22Rv1 (cell line): ENCODE measurements around the gene ZDHHC8.

Experiments used
- H3K27ac ChIP-seq: fragments of 450-650 bp; 2 replicates; pipeline ENCODE4 v1.5.1; 2017
- CTCF ChIP-seq: fragments of 450-650 bp; IDR thresholded peaks from 2 replicates; pipeline ENCODE4 v1.5.1; 2017; ENCODE audit warnings: mild to moderate bottlenecking
- ZFX ChIP-seq: fragments of 450-650 bp; IDR thresholded peaks from 2 replicates; pipeline ENCODE4 v1.6.1; 2017; ENCODE audit warnings: antibody characterized with exemption, borderline replicate concordance

Gene ZDHHC8

GRCh38 chr22:20128902-20129746 is 2.5 kb upstream of the ZDHHC8 start:
- no peak for TF ChIP-seq ZFX
- TF ChIP-seq CTCF: peak; percentile 35

DNA sequence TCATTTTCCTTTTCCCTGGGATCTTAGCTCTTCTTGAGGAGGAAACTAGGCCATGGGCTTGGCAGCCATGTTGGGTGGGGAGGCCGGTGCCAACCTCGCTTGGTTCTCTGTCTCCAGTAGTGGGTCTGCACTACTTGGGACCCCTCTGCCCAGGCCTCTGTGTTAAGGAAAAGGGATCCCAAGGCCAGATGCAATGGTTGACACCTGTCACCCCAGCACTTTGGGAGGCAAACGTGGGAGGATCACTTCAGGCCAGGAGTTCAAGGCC is 1.9 kb upstream of the ZDHHC8 start:
- TF ChIP-seq ZFX: no peak
- no peak for TF ChIP-seq CTCF
- H3K27ac ChIP-seq: peak overlapping the region; percentile 74

More at GRCh38 chr22:20128902-20129746, 2.5 kb upstream of the ZDHHC8 start:
- H3K27ac ChIP-seq: peak overlapping the region; percentile 74

DNA sequence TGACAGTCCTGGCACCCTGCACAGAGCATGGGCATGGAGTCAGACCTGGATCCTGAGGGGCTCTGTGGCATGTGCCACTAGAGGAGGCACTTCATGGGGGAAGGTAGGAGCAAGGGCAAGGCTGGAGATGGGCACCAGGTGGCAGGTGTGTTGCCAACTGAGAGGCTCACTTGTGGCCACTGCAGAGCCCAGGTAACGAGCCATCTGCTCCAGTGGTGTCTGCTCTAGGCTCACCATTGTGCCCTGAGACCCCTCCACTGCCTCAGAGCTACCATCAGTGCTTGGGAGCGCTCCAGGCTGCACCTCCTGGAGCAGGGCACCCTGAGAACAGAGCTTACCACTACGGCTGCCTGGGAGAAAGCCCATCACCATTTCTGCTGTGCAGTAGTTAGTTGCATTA is 1.3 kb upstream of the ZDHHC8 start:
- TF ChIP-seq CTCF (peak; percentile 50), ZFX (no peak)
- H3K27ac ChIP-seq: peak overlapping the region; percentile 74

DNA sequence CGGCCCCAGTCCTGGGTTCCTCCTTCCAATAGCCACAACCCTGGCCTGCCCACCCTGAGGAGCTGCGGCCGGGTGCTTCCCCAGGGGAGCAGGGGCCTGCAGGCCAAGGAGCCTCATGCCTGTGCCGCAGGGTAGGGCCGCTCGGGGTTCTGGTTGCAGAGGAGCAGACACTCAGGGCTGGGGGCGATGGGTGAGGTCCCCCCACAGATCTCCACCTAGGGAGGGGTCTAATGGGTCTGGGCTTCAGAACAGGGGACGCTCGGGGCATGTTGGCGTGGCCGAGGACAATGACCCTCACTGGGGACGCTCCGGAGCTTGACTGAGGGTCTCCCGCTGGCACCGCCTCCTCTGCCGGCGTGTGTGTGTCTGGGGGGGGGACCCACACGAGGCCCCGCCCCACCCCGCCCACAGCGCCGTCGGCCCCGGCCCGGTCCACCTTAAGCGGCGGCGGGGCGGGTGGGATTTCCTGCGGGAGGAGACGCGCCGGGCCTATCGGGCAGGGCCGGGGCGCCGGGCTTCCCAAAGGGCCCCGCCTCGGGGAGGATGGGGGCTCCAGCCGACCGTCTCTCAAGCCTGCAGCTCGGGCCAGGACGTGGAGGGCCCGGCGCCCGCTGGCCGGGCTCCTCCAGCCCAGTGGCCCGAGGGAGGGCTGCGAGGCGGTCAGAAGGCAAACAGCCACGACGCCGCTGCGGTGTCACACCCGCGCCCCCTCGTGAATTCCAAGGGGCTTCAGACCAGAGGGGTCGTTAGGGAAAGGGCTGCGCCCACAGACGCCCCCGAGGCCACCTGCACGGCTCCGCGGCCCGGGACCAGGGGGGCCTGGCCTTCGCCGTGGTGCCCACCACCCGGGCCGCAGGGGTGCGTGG is 640 bp upstream of the ZDHHC8 start:
- peak overlapping the region; percentile 74 for H3K27ac ChIP-seq
- TF ChIP-seq CTCF (no peak), ZFX (no peak)

GRCh38 chr22:20131859-20132685 is 468 bp downstream of the ZDHHC8 start:
- TF ChIP-seq ZFX: no peak
- TF ChIP-seq CTCF: no peak
- peak overlapping the region; percentile 74 for H3K27ac ChIP-seq

GRCh38 chr22:20132686-20133246 is 1.2 kb downstream of the ZDHHC8 start:
- H3K27ac ChIP-seq: peak overlapping the region; percentile 74

More at GRCh38 chr22:20132686-20133246, 1.2 kb downstream of the ZDHHC8 start:
- no peak for TF ChIP-seq ZFX
- no peak for TF ChIP-seq CTCF
